ENCODE data around the gene ATF4. TPM values are rescaled to one million over a fixed set of nuclear protein-coding genes. Genes with fewer than 3 reads are reported as not detected.

ATF4 gene
- total and polyA plus RNA-seq, 9 donors: 212 to 611 (median 252) TPM

DNA sequence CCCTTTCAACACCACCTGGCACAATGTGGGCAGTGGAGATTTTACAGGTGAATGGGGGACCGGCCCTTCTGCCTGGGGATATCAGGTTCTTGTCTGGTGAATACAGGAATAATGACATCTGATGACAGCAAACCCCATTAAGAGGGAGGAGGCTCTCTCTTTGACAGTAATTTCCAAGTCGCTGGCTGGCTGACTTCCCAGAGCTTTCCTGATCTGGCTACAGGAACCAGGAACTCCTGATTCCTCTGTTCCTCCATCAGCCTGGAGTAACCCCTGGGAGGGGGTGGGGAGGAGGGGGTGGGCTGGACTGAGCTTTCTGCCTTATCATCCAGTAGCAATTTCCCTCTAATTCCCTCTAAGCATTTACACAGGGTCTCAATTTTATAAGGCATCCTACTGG lies 22.0 kb upstream of the ATF4 start:
- peaks cover 12% of the 10 kb centered on the region for H3K4me1 ChIP-seq (ENCODE audit: insufficient read depth)
- DNase-seq: no peak
- intact Hi-C loops (cut with DNase I): no loop called here
- H3K36me3 ChIP-seq: no peaks in the 10 kb centered on the region
- TF ChIP-seq, protein P1, sequence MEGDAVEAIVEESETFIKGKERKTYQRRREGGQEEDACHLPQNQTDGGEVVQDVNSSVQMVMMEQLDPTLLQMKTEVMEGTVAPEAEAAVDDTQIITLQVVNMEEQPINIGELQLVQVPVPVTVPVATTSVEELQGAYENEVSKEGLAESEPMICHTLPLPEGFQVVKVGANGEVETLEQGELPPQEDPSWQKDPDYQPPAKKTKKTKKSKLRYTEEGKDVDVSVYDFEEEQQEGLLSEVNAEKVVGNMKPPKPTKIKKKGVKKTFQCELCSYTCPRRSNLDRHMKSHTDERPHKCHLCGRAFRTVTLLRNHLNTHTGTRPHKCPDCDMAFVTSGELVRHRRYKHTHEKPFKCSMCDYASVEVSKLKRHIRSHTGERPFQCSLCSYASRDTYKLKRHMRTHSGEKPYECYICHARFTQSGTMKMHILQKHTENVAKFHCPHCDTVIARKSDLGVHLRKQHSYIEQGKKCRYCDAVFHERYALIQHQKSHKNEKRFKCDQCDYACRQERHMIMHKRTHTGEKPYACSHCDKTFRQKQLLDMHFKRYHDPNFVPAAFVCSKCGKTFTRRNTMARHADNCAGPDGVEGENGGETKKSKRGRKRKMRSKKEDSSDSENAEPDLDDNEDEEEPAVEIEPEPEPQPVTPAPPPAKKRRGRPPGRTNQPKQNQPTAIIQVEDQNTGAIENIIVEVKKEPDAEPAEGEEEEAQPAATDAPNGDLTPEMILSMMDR (IDR thresholded peaks at IDR 0.05): no peak
- no peak for TF ChIP-seq POLR2A (IDR thresholded peaks at IDR 0.05)
- no peak for TF ChIP-seq EP300 (IDR thresholded peaks at IDR 0.05)
- no peaks in the 10 kb centered on the region for H3K27me3 ChIP-seq
- no peak overlapping the region for H3K4me3 ChIP-seq
- H3K9me3 ChIP-seq: no peaks in the 10 kb centered on the region
- WGBS, 3 donors: 40 to 60% (median 41%) methylated on average over 2 of the region's 2 CpGs
- H3K27ac ChIP-seq: no peak overlapping the region

DNA sequence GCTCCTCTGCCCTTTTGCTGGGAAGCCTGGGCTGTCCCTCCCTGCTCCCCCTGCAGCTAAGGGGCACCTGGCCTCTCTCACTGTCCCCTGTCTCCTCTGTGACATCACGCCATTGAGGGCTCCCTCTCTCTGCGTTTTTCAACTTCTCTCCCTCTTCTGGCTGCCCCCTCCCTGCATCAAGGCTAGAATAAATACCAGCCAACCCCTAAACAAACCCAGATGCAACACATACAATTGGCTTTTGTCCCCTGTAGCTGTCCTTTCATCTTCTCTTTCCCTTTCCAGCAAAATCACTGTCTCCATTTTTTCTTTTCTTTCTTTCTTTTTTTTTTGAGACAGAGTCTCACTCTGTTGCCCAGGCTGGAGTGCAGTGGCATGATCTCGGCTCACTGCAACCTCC lies 21.6 kb upstream of the ATF4 start:
- H3K27me3 ChIP-seq: no peaks in the 10 kb centered on the region
- no peaks in the 10 kb centered on the region for H3K9me3 ChIP-seq
- peaks cover 15% of the 10 kb centered on the region for H3K4me1 ChIP-seq (ENCODE audit: insufficient read depth)
- intact Hi-C loops (cut with DNase I): no loop called here
- H3K36me3 ChIP-seq: no peaks in the 10 kb centered on the region
- WGBS, 3 donors: 53 to 72% (median 66%) methylated on average over 3 of the region's 3 CpGs
- TF ChIP-seq, protein P1 (IDR thresholded peaks at IDR 0.05): no peak
- TF ChIP-seq POLR2A (IDR thresholded peaks at IDR 0.05) (no peak), EP300 (IDR thresholded peaks at IDR 0.05) (no peak)
- H3K4me3 ChIP-seq: no peak overlapping the region
- no peak for DNase-seq
- H3K27ac ChIP-seq: no peak overlapping the region

DNA sequence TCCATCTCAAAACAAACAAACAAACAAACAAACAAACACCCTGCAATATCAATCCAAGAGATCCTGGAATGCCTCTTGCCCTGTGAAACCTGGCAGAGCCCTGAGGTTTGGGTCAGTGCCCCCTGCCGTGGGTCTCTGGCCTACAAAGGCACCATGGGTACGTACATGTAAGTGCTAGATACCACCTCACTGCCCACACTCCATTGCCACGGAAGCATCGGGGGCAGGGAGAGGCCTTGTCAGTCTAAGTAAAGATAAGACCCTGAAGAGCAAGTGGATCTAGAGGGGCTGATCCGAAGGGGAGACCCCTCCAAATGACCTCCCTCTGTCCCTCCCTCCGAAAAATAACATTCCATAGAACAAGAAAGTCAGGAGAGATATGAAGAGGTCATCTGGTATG lies 20.3 kb upstream of the ATF4 start:
- intact Hi-C loops (cut with DNase I): loop anchor here in 3 of 4 donors (5.0 to 10.0 kb wide), 3 partner anchors 95 to 325 kb away; partner anchors contain the start of gene RPL3 (in 1 of the 3)
- Histone ChIP-seq H3K27me3 (no peaks in the 10 kb centered on the region), H3K4me3 (no peak overlapping the region), H3K9me3 (no peaks in the 10 kb centered on the region), H3K27ac (no peak overlapping the region), H3K36me3 (no peaks in the 10 kb centered on the region), H3K4me1 (ENCODE audit: insufficient read depth) (peaks cover 15% of the 10 kb centered on the region)
- TF ChIP-seq, protein P1 (IDR thresholded peaks at IDR 0.05): no peak
- no peak for TF ChIP-seq POLR2A (IDR thresholded peaks at IDR 0.05)
- no peak for TF ChIP-seq EP300 (IDR thresholded peaks at IDR 0.05)
- DNase-seq: no peak
- WGBS, 3 donors: 64 to 72% (median 66%) methylated on average over 6 of the region's 6 CpGs

GRCh38 chr22:39501644-39502108 lies 18.7 kb upstream of the ATF4 start:
- intact Hi-C loops (cut with DNase I): loop anchor here in 3 of 4 donors (2.0 to 10.0 kb wide), 4 partner anchors 17 to 327 kb away; partner anchors contain the start of gene RPL3 (in 1 of the 3)
- H3K27ac ChIP-seq: peak overlapping the region; percentile 69 to 91
- WGBS, 3 donors: 20 to 32% (median 23%) methylated on average over 12 to 13 of the region's 13 CpGs

More at GRCh38 chr22:39501644-39502108, 18.7 kb upstream of the ATF4 start:
- no peaks in the 10 kb centered on the region for H3K36me3 ChIP-seq
- H3K4me1 ChIP-seq (ENCODE audit: insufficient read depth): peaks cover 15% of the 10 kb centered on the region
- TF ChIP-seq, protein P1 (IDR thresholded peaks at IDR 0.05): no peak
- TF ChIP-seq POLR2A (IDR thresholded peaks at IDR 0.05) (no peak), EP300 (IDR thresholded peaks at IDR 0.05) (no peak)
- no peak for DNase-seq
- H3K27me3 ChIP-seq: no peaks in the 10 kb centered on the region
- H3K4me3 ChIP-seq: peak overlapping the region; percentile 95
- H3K9me3 ChIP-seq: no peaks in the 10 kb centered on the region

Measured in ovary (tissue), 9 donors.